HUES64 (cell line): ENCODE measurements around the gene LRRC19. TPM values are rescaled to one million over a fixed set of nuclear protein-coding genes. Genes with fewer than 3 reads are reported as not detected.

Experiments
- H3K27ac ChIP-seq: 2 replicates; pipeline ENCODE4 v1.7.0; 2013; ENCODE audit warnings: low read depth, low read length, inconsistent platforms
- H3K27me3 ChIP-seq: 2 replicates; pipeline ENCODE4 v1.6.1; 2013; ENCODE audit warnings: mild to moderate bottlenecking, low read length; ENCODE audit not compliant: insufficient read depth
- H3K36me3 ChIP-seq: 2 replicates; pipeline ENCODE4 v1.6.1; 2013; ENCODE audit warnings: mild to moderate bottlenecking, low read length; ENCODE audit not compliant: insufficient read depth
- H3K4me1 ChIP-seq: 2 replicates; pipeline ENCODE4 v1.6.1; 2013; ENCODE audit warnings: mild to moderate bottlenecking, low read length, moderate library complexity; ENCODE audit not compliant: insufficient read depth
- H3K4me3 ChIP-seq: 2 replicates; pipeline ENCODE4 v1.5.1; 2013; ENCODE audit warnings: mild to moderate bottlenecking, low read length, moderate library complexity
- H3K9ac ChIP-seq: 2 replicates; pipeline ENCODE4 v1.6.1; 2013; ENCODE audit warnings: mild to moderate bottlenecking, low read depth, low read length
- H3K9me3 ChIP-seq: 2 replicates; pipeline ENCODE4 v1.6.1; 2013; ENCODE audit warnings: low read depth, low read length; ENCODE audit not compliant: insufficient read depth
- WGBS: fragments of 150-250, 120-280 bp; methylation state at CpG from one replicate; pipeline ENCODE4 v1.1.7; 2013; ENCODE audit warnings: missing lambda C conversion rate; 5-methylcytosine and 5-hydroxymethylcytosine counted together
- polyA plus RNA-seq, 2 experiments: library from polyadenylated mRNA; stranded (reverse); fragments of 50-300 nt; gene quantifications; one replicate each; pipeline ENCODE4 v1.2.3, GENCODE V29; 2013

Gene LRRC19, protein sequence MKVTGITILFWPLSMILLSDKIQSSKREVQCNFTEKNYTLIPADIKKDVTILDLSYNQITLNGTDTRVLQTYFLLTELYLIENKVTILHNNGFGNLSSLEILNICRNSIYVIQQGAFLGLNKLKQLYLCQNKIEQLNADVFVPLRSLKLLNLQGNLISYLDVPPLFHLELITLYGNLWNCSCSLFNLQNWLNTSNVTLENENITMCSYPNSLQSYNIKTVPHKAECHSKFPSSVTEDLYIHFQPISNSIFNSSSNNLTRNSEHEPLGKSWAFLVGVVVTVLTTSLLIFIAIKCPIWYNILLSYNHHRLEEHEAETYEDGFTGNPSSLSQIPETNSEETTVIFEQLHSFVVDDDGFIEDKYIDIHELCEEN
- not detected for polyA plus RNA-seq (2013, experiment 1 of 2)
- not detected for polyA plus RNA-seq (2013, experiment 2 of 2)

DNA sequence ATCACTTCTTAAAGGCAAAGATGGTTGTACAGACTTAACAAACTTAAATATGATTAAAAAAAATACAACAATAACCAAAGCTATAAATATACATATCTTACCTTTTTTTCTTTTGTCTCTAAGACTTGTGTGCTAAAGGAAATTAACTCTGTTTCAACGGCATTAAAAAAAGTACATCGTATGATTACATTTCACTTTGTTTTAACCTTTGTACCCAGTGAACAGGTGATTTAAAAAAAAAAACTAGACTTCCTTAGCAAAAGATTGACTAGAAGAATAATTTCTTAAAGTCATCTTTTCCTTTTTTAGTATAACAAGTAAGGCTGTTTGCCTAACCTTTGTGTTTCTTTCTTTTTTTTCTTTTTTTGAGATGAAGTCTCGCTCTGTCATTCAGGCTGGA lies at the start of gene LRRC19:
LRRC19 (minus strand) TSS at position 182 of the 400 bp plus-strand sequence. CDS start 5,978 bp downstream, outside the sequence.
- Histone ChIP-seq H3K27me3 (no peaks in the 10 kb centered on the region), H3K36me3 (no peaks in the 10 kb centered on the region), H3K27ac (no peak within 1 kb of the TSS), H3K9ac (no peak within 1 kb of the TSS), H3K4me1 (no peaks in the 10 kb centered on the region), H3K9me3 (no peaks in the 10 kb centered on the region), H3K4me3 (no peak within 1 kb of the TSS)
- 100% methylated on average over 3 of the region's 3 CpGs for WGBS

- H3K27me3 ChIP-seq: no peaks in the 10 kb centered on the region
- H3K27ac ChIP-seq: no peak overlapping the region
- 0 out of 2 replicates have a peak, but pooled peaks cover 2% of the 10 kb centered on the region for H3K36me3 ChIP-seq
- H3K4me3 ChIP-seq: no peak overlapping the region
- no peaks in the 10 kb centered on the region for H3K4me1 ChIP-seq
- H3K9ac ChIP-seq: no peak overlapping the region
- no peaks in the 10 kb centered on the region for H3K9me3 ChIP-seq
These were observed 49.4 kb upstream of the LRRC19 start for GRCh38 chr9:27054841-27055240.

DNA sequence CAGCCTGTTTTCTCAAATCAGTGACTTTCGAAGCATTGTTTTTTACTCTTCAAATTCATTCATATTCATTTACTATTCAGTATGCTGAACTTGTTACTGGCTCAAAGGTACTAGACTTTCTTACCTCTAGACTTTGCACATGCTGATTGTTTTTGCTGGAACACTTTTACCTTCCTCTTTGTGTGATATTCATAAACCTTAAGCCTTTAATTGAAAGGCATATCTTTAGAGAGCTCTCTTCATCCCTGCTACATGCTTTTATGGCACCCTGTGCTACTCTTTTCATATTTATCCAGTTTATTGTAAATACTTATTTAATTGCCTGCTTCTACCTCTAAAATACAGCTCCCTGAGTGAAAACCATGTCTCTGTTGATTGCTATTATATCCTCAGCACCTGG lies 48.7 kb upstream of the LRRC19 start:
- no peaks in the 10 kb centered on the region for H3K27me3 ChIP-seq
- 91% methylated on average over 1 of the region's 1 CpG for WGBS
- H3K27ac ChIP-seq: no peak overlapping the region
- no peak overlapping the region for H3K9ac ChIP-seq
- peaks cover 5% of the 10 kb centered on the region; the same call in 1 of the 2 replicates for H3K36me3 ChIP-seq
- H3K9me3 ChIP-seq: no peaks in the 10 kb centered on the region
- no peak overlapping the region for H3K4me3 ChIP-seq
- H3K4me1 ChIP-seq: no peaks in the 10 kb centered on the region

DNA sequence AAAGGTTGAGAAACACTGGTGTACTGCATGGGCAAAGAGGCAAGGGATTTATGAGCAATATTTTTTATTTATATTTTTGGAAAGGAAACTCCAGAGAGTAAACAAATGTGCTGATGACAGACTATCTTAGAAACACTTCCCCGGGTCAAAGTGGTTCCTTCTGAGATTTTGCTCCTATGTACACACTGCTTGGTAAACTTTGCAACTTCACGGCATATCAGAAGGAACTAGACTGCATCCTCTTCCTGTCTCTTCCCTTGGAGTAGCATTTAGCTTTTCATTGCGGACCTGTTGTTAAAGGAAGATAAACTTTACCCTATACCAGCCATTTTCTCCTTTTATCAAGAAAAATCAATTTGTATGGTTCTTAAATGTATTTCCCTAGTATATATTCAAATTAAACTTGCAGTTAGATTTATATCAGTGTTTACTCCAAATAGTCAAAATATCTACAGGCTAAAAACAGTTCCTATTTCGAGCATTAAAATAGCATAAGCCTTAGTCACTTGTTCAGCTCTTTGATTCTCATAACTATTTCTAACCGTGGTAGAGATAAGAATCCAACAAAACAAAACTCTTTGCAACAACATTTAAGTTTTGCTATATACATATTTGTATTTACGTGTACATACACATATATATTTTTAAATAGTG lies 48.0 kb upstream of the LRRC19 start:
- Histone ChIP-seq H3K4me1 (no peaks in the 10 kb centered on the region), H3K9ac (no peak overlapping the region), H3K4me3 (no peak overlapping the region), H3K36me3 (peaks cover 6% of the 10 kb centered on the region; the same call in 1 of the 2 replicates), H3K27ac (no peak overlapping the region), H3K27me3 (no peaks in the 10 kb centered on the region), H3K9me3 (no peaks in the 10 kb centered on the region)
- 92% methylated on average over 4 of the region's 6 CpGs for WGBS

DNA sequence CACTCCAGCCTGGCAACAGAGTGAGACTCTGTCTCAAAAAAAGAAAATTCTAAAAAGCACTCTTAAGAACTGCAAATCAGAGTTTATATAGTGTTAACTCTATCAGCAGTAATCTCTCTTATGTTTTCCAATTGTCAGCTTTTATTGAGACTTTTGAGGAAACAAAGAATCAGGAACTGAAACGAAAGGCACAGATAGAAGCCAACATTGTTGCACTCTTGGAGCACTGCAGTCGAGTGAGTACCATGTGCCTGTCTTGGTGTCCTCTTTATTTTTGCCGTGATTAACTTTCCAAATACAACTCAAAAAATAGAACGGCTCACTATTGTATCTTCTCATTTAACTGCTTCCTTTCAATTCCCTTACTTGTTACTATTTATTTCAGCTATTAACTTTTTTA lies 41.7 kb upstream of the LRRC19 start:
- H3K4me1 ChIP-seq: no peaks in the 10 kb centered on the region
- peaks cover 3% of the 10 kb centered on the region; the same call in 1 of the 2 replicates for H3K36me3 ChIP-seq
- H3K9me3 ChIP-seq: no peaks in the 10 kb centered on the region
- H3K27me3 ChIP-seq: no peaks in the 10 kb centered on the region
- WGBS: 95% methylated on average over 4 of the region's 4 CpGs
- H3K4me3 ChIP-seq: no peak overlapping the region
- H3K27ac ChIP-seq: no peak overlapping the region
- H3K9ac ChIP-seq: no peak overlapping the region

- Histone ChIP-seq H3K4me3 (no peak overlapping the region), H3K9ac (no peak overlapping the region), H3K36me3 (no peaks in the 10 kb centered on the region), H3K4me1 (no peaks in the 10 kb centered on the region), H3K27me3 (no peaks in the 10 kb centered on the region), H3K9me3 (no peaks in the 10 kb centered on the region), H3K27ac (no peak overlapping the region)
- 95% methylated on average over 2 of the region's 2 CpGs for WGBS
These were observed 37.7 kb upstream of the LRRC19 start for GRCh38 chr9:27043176-27043575.

- no peaks in the 10 kb centered on the region for H3K27me3 ChIP-seq
- H3K27ac ChIP-seq: no peak overlapping the region
- H3K4me3 ChIP-seq: no peak overlapping the region
- no peak overlapping the region for H3K9ac ChIP-seq
- H3K4me1 ChIP-seq: no peaks in the 10 kb centered on the region
- no peaks in the 10 kb centered on the region for H3K9me3 ChIP-seq
- WGBS: 56% methylated on average over 1 of the region's 1 CpG
- H3K36me3 ChIP-seq: no peaks in the 10 kb centered on the region
These were observed 37.0 kb upstream of the LRRC19 start for GRCh38 chr9:27042476-27042875.

GRCh38 chr9:27041746-27042145 lies 36.3 kb upstream of the LRRC19 start:
- Histone ChIP-seq H3K4me3 (no peak overlapping the region), H3K27me3 (no peaks in the 10 kb centered on the region), H3K36me3 (no peaks in the 10 kb centered on the region), H3K27ac (no peak overlapping the region), H3K4me1 (no peaks in the 10 kb centered on the region), H3K9me3 (no peaks in the 10 kb centered on the region), H3K9ac (no peak overlapping the region)

DNA sequence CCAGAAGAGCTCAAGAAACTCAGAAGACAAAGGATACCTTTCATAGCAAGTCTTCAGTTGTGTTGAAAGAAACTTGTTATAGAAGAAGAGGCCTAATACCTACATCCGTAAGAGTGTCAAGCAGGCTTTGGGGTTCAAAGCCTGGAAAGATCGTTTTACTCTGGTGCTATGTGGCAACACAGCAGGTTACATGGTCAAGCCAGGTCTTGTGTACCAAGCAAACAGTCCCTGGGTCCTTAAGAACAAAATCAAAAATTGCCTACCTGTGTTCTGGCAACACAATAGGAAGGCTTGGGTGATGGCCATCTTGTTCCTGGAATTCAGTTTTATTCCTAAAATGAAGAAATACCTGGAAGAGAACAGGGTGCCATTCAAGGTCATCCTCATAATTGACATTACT lies 32.0 kb upstream of the LRRC19 start:
- Histone ChIP-seq H3K27me3 (no peaks in the 10 kb centered on the region), H3K4me3 (no peak overlapping the region), H3K9me3 (no peaks in the 10 kb centered on the region), H3K27ac (no peak overlapping the region), H3K4me1 (no peaks in the 10 kb centered on the region), H3K9ac (no peak overlapping the region), H3K36me3 (no peaks in the 10 kb centered on the region)
- WGBS: 98% methylated on average over 2 of the region's 2 CpGs

DNA sequence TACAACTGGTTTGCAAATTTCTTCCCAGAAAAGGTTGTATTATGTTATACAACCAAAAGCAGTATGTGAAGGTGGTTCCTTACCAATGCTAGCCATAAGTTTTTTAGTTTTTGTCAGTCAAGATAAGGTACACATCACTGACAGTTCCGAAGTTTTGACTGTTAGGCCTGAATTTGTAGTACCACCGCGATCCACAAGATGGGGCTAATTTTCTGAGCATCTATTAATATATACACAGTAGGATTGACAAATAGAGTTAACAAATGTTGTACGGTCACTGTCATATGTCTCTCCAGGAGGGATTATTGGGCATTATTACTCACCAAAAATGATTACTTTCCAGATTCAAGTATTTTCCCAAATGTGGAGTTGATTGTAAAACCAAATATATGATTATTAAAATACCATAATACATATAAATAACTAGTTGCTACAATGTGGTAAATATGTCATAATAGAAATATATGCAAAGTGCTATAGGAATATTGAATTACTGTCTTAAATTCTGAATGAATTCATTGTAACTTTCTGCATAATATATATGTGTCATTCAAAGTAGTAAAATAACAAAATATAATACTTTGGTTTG lies 28.4 kb upstream of the LRRC19 start:
- Histone ChIP-seq H3K4me3 (no peak overlapping the region), H3K36me3 (no peaks in the 10 kb centered on the region), H3K4me1 (no peaks in the 10 kb centered on the region), H3K9ac (no peak overlapping the region), H3K9me3 (no peaks in the 10 kb centered on the region), H3K27me3 (no peaks in the 10 kb centered on the region), H3K27ac (no peak overlapping the region)
- WGBS: 23% methylated on average over 3 of the region's 4 CpGs

DNA sequence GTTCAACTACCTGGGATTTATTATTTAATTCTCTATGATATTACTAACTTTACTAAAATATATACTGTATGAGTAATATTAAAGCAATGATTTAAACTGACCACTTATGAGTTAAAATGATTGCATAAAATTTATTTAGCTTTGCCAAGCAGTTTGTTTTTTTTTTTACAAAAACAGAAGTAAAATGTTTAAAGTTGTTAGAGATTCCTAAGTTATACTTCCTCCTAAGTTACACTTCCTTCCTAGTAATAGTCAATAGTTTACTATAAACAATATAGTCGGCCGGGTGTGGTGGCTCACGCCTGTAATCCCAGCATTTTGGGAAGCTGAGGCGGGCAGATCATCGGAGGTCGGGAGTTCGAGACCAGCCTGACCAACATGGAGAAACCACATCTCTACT lies 23.7 kb upstream of the LRRC19 start:
- H3K4me1 ChIP-seq: no peaks in the 10 kb centered on the region
- H3K36me3 ChIP-seq: peaks cover 5% of the 10 kb centered on the region
- 95% methylated on average over 7 of the region's 7 CpGs for WGBS
- no peak overlapping the region for H3K9ac ChIP-seq
- H3K4me3 ChIP-seq: no peak overlapping the region
- H3K27ac ChIP-seq: no peak overlapping the region
- H3K27me3 ChIP-seq: no peaks in the 10 kb centered on the region
- no peaks in the 10 kb centered on the region for H3K9me3 ChIP-seq
